Gastroesophageal sphincter (tissue), 4 donors: Measurements from ENCODE around the gene HNRNPR. TPM values are rescaled to one million over a fixed set of nuclear protein-coding genes. Genes with fewer than 3 reads are reported as not detected.

Experiments
- ATAC-seq: fragments of 150-250 bp; one replicate; pipeline ENCODE4 v1.9.1; 2016; ENCODE audit warnings: mild to moderate bottlenecking, moderate library complexity
- H3K27ac ChIP-seq, 4 donors: fragments of 200-600 bp; sonication (generic) in 3 of 4; 1 replicate in 3 of 4; 2 replicates in 1 of 4; pipeline ENCODE4 v1.5.1; 2016 to 2019
- H3K27me3 ChIP-seq: fragments of 200-600 bp; sonication (generic); one replicate; pipeline ENCODE4 v1.5.1; 2019
- H3K36me3 ChIP-seq, 2 donors: fragments of 200-600 bp; sonication (generic); one replicate each; pipeline ENCODE4 v1.5.1; 2019; ENCODE audit warnings: control low read depth in 1 of 2
- H3K4me1 ChIP-seq, 3 donors: fragments of 200-600 bp; sonication (generic); 1 replicate in 2 of 3; 2 replicates in 1 of 3; pipeline ENCODE4 v1.5.1; 2016 to 2019; ENCODE audit warnings: control low read depth in 2 of 3
- H3K4me3 ChIP-seq, 2 donors: fragments of 200-600 bp; sonication (generic); one replicate each; pipeline ENCODE4 v1.5.1; 2019; ENCODE audit warnings: mild to moderate bottlenecking in 1 of 2, moderate library complexity in 1 of 2
- H3K9me3 ChIP-seq, 3 donors: fragments of 200-600 bp; sonication (generic); one replicate each; pipeline ENCODE4 v1.5.1; 2017 to 2019; ENCODE audit warnings: control low read depth in 2 of 3
- EP300 ChIP-seq: sonication (generic); formaldehyde crosslinking; IDR thresholded peaks from one replicate; pipeline ENCODE4 v1.6.1; 2017; ENCODE audit warnings: antibody characterized with exemption, mild to moderate bottlenecking
- POLR2A ChIP-seq, 2 donors: fragments of 450-650 bp; IDR thresholded peaks; one replicate each; pipeline ENCODE4 v1.6.1; 2017; ENCODE audit warnings: antibody characterized with exemption in 2 of 2, mild to moderate bottlenecking in 2 of 2, moderate library complexity in 1 of 2
- POLR2AphosphoS5 ChIP-seq: sonication (generic); formaldehyde crosslinking; IDR thresholded peaks from one replicate; pipeline ENCODE4 v1.6.1; 2017; ENCODE audit warnings: antibody characterized with exemption
- WGBS, 2 donors: methylation state at CpG; one replicate each; pipeline ENCODE4 v1.1.5; 2018; ENCODE audit warnings: low coverage in 1 of 2; 5-methylcytosine and 5-hydroxymethylcytosine counted together
- total RNA-seq, 4 donors: library from RNA; depleted of rRNA; stranded (reverse); fragments of >200 nt; gene quantifications; one replicate each; pipeline ENCODE4 v1.1.0, GENCODE V29; 2016
- TF ChIP-seq, protein P1 (sequence below), 4 experiments: fragments of 200-600 bp in 2 of 4; fragments of 450-650 bp in 2 of 4; sonication (generic) in 1 of 4; IDR thresholded peaks; one replicate each; pipeline ENCODE4 v1.5.1; 2017 to 2019; ENCODE audit warnings: antibody characterized with exemption in 4 of 4, mild to moderate bottlenecking in 2 of 4, moderate library complexity in 2 of 4

The HNRNPR gene
- total RNA-seq, 4 donors from 2014 or later, result 67.5 to 91.1 (median 73.6) TPM

DNA sequence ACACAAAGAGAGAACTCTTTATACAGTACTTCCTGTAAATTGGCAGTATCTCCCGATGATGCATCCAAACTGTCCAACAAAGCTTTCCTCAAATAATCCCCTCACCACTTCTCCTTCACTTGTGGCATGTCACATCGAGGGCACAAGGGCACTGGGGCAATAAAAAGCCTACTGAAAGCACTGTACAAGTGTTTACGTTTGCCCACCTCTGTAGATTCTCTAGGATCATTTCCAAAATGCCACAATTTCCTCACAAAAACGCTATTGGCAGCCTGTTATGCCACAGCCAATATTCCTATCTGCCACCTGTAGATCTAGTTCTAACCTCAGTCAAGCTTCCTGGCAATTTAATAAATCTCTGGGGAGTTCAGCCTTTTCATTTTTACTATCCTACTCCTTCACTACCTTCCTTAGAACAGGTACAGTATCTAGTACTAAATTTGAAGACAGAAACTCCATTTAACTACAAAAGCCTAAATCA is 39.9 kb downstream of the HNRNPR start:
- H3K4me3 ChIP-seq, result no peak overlapping the region
- ATAC-seq, result no peak
- peak overlapping the region in 1 of 4 donors; percentile 18 for H3K27ac ChIP-seq
- H3K36me3 ChIP-seq, result peaks cover 0 to 73% of the 10 kb centered on the region in 2 donors
- 80 to 85% methylated on average over 4 of the region's 4 CpGs for WGBS, 2 donors
- no peaks in the 10 kb centered on the region for H3K27me3 ChIP-seq
- H3K9me3 ChIP-seq, result no peaks in the 10 kb centered on the region
- H3K4me1 ChIP-seq, result no peaks in the 10 kb centered on the region
- TF ChIP-seq POLR2AphosphoS5 (no peak), POLR2A (IDR thresholded peaks at IDR 0.05) (no peak), EP300 (no peak)
- TF ChIP-seq, protein P1, sequence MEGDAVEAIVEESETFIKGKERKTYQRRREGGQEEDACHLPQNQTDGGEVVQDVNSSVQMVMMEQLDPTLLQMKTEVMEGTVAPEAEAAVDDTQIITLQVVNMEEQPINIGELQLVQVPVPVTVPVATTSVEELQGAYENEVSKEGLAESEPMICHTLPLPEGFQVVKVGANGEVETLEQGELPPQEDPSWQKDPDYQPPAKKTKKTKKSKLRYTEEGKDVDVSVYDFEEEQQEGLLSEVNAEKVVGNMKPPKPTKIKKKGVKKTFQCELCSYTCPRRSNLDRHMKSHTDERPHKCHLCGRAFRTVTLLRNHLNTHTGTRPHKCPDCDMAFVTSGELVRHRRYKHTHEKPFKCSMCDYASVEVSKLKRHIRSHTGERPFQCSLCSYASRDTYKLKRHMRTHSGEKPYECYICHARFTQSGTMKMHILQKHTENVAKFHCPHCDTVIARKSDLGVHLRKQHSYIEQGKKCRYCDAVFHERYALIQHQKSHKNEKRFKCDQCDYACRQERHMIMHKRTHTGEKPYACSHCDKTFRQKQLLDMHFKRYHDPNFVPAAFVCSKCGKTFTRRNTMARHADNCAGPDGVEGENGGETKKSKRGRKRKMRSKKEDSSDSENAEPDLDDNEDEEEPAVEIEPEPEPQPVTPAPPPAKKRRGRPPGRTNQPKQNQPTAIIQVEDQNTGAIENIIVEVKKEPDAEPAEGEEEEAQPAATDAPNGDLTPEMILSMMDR (IDR thresholded peaks at IDR 0.05), result no peak

DNA sequence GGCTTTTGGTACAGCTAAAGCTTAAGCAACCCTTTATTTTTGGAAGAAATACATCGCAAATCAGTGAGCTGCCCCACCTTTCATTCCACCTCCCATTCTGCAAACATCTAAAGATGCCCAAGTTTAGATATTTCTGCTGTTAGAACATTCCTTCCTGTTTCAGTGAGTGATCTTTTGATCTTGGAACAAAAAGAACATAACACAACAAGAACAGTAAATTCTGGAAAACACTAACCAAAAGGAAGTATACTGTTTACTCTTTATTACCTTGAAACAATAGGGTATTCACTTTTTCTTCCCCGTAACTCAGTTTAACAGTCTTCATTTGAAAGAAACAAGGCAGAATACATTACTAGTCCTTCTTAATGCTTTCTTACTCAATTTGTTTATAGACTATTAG is 40.6 kb downstream of the HNRNPR start:
- no peak overlapping the region for H3K4me3 ChIP-seq
- peak overlapping the region in 2 of 4 donors; percentile 7 to 24 for H3K27ac ChIP-seq
- H3K9me3 ChIP-seq, result no peaks in the 10 kb centered on the region
- no peaks in the 10 kb centered on the region for H3K27me3 ChIP-seq
- H3K36me3 ChIP-seq, result peaks cover 0 to 76% of the 10 kb centered on the region in 2 donors
- H3K4me1 ChIP-seq, result no peaks in the 10 kb centered on the region
- TF ChIP-seq POLR2A (IDR thresholded peaks at IDR 0.05), result no peak
- TF ChIP-seq, protein P1 (IDR thresholded peaks at IDR 0.05), result no peak
- no peak for TF ChIP-seq EP300
- no peak for TF ChIP-seq POLR2AphosphoS5
- no peak for ATAC-seq
- WGBS, 2 donors, result 62 to 70% methylated on average over 2 of the region's 2 CpGs

DNA sequence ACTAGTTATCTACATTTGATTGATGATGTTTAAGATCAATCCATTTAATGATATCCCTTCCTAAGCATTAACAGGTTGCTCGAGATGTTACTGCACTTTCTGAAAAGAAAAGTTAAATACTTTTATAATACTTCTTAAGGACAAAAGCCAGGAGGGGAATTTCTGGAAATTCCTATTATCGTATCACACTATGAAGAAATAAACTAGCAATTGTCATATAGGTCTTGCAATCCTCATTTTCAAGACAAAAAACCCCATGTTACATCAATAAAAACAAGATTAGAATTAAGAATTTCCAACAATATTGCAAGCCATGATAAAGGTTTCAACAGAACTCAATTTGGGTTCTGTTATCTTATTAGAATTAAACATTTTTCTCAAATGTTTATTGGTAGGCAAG is 47.2 kb downstream of the HNRNPR start:
- Histone ChIP-seq H3K27me3 (no peaks in the 10 kb centered on the region), H3K9me3 (no peaks in the 10 kb centered on the region), H3K36me3 (peaks cover 0 to 76% of the 10 kb centered on the region in 2 donors), H3K4me1 (no peaks in the 10 kb centered on the region), H3K4me3 (no peak overlapping the region), H3K27ac (no peak overlapping the region)
- no peak for ATAC-seq
- WGBS, 2 donors, result 78 to 91% methylated on average over 2 of the region's 2 CpGs
- TF ChIP-seq, protein P1 (IDR thresholded peaks at IDR 0.05), result no peak
- no peak for TF ChIP-seq POLR2A (IDR thresholded peaks at IDR 0.05)
- no peak for TF ChIP-seq POLR2AphosphoS5
- TF ChIP-seq EP300, result no peak

DNA sequence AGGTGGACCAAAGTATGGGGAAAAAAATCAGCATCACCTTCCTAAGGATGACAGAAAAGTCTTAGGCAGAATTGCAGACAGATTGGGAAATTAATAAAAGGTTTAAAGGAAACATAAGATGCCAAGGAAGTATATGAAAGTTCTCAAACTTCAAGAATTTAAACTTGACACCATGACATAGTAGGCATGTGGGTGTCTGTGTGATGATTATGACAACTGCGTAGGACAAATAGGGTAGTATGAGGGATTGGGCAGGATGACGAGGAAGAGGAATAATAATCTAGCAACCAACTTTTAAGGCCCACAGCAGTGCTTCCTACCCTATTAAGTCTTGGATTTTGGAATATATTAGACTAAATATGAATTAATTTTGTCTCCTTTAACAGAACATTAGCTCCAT is 52.4 kb downstream of the HNRNPR start:
- Histone ChIP-seq H3K36me3 (peaks cover 0 to 43% of the 10 kb centered on the region in 2 donors), H3K27me3 (no peaks in the 10 kb centered on the region), H3K9me3 (no peaks in the 10 kb centered on the region), H3K4me3 (no peak overlapping the region), H3K4me1 (no peaks in the 10 kb centered on the region), H3K27ac (no peak overlapping the region)
- no peak for ATAC-seq
- TF ChIP-seq, protein P1 (IDR thresholded peaks at IDR 0.05), result no peak
- TF ChIP-seq POLR2A (IDR thresholded peaks at IDR 0.05) (no peak), POLR2AphosphoS5 (no peak), EP300 (no peak)
- WGBS, 2 donors, result 79 to 93% methylated on average over 2 of the region's 2 CpGs

DNA sequence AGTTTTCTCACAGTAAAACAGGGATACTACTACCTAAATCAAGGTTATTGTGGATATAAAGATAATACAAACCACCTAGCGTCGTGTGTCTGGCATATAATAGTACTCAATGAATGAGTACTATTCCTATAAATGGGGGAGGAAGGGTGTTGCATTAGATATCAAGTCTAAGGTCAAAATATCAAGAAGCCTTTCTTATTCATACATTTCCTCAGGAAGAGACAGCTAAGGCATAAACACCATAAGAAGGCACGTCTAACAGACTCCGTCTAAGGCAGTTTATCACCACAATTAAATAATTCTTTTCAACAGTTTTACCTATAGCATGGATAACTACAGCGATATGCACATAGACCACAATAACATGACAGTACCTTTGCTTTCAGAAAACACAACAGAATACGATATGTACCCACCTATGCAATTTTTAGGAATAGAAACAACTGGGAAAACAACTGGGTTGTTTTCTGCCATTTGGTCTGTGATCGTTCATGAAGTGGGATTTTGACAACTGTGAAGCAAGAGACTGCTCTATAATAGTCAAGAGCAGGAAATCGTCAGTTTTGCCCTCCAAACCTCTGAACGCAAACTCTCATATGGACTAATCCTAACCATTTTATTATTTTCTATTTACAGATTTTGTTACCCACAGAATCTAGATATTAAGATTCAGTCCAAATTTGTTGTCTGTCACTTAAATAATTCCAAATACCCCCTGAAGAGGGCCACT is 53.1 kb downstream of the HNRNPR start:
- H3K4me3 ChIP-seq, result no peak overlapping the region
- H3K27ac ChIP-seq, result no peak overlapping the region
- H3K9me3 ChIP-seq, result no peaks in the 10 kb centered on the region
- H3K4me1 ChIP-seq, result no peaks in the 10 kb centered on the region
- no peak for TF ChIP-seq POLR2AphosphoS5
- TF ChIP-seq EP300, result no peak
- TF ChIP-seq POLR2A (IDR thresholded peaks at IDR 0.05), result no peak
- TF ChIP-seq, protein P1 (IDR thresholded peaks at IDR 0.05), result no peak
- H3K36me3 ChIP-seq, result peaks cover 0 to 44% of the 10 kb centered on the region in 2 donors
- H3K27me3 ChIP-seq, result no peaks in the 10 kb centered on the region
- ATAC-seq, result no peak
- WGBS, 2 donors, result 77 to 83% methylated on average over 9 of the region's 9 CpGs
